Measurements from ENCODE around the gene DGKD.

- TF ChIP-seq, protein P1, sequence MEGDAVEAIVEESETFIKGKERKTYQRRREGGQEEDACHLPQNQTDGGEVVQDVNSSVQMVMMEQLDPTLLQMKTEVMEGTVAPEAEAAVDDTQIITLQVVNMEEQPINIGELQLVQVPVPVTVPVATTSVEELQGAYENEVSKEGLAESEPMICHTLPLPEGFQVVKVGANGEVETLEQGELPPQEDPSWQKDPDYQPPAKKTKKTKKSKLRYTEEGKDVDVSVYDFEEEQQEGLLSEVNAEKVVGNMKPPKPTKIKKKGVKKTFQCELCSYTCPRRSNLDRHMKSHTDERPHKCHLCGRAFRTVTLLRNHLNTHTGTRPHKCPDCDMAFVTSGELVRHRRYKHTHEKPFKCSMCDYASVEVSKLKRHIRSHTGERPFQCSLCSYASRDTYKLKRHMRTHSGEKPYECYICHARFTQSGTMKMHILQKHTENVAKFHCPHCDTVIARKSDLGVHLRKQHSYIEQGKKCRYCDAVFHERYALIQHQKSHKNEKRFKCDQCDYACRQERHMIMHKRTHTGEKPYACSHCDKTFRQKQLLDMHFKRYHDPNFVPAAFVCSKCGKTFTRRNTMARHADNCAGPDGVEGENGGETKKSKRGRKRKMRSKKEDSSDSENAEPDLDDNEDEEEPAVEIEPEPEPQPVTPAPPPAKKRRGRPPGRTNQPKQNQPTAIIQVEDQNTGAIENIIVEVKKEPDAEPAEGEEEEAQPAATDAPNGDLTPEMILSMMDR (IDR thresholded peaks at IDR 0.05) = no peak
- TF ChIP-seq POLR2A (IDR thresholded peaks at IDR 0.05) = no peak
- no peak for TF ChIP-seq POLR2AphosphoS5 (IDR thresholded peaks at IDR 0.05)
- TF ChIP-seq EP300 (IDR thresholded peaks at IDR 0.05) = no peak
Measured at GRCh38 chr2:233346376-233346775, 7.9 kb upstream of the DGKD start.
